GM19025 (cell line): Measurements from ENCODE around the gene KIF26B.

ENCODE experiments used
- ATAC-seq: cut with Tn5 transposase; IDR thresholded peaks from one replicate; pipeline ENCODE4 v1.9.1; 2021; ENCODE audit warnings: mild to moderate bottlenecking, low read depth, moderate library complexity; ENCODE audit not compliant: unreplicated experiment

KIF26B gene

GRCh38 chr1:245542365-245542764, 387.6 kb downstream of the KIF26B start:
- ATAC-seq = no peak

- ATAC-seq = no peak
These were observed 389.5 kb downstream of the KIF26B start for GRCh38 chr1:245544236-245544635.

GRCh38 chr1:245546875-245547274, 392.1 kb downstream of the KIF26B start:
- no peak for ATAC-seq

GRCh38 chr1:245549996-245550719, 395.4 kb downstream of the KIF26B start:
- ATAC-seq = no peak

- no peak for ATAC-seq
These were observed 395.9 kb downstream of the KIF26B start for GRCh38 chr1:245550720-245551043.

GRCh38 chr1:245551536-245551935, 396.8 kb downstream of the KIF26B start:
- no peak for ATAC-seq

GRCh38 chr1:245552331-245552730, 397.5 kb downstream of the KIF26B start:
- ATAC-seq = no peak

GRCh38 chr1:245556057-245556456, 401.3 kb downstream of the KIF26B start:
- no peak for ATAC-seq

- ATAC-seq = no peak
These were observed 403.3 kb downstream of the KIF26B start for GRCh38 chr1:245558069-245558468.

GRCh38 chr1:245560316-245560859, 405.6 kb downstream of the KIF26B start:
- no peak for ATAC-seq

- no peak for ATAC-seq
These were observed 407.0 kb downstream of the KIF26B start for GRCh38 chr1:245561665-245562234.

GRCh38 chr1:245566134-245566533, 411.3 kb downstream of the KIF26B start:
- ATAC-seq = no peak

GRCh38 chr1:245566952-245567351, 412.2 kb downstream of the KIF26B start:
- no peak for ATAC-seq

- no peak for ATAC-seq
These were observed 417.1 kb downstream of the KIF26B start for GRCh38 chr1:245571815-245572294.

- ATAC-seq = no peak
These were observed 417.9 kb downstream of the KIF26B start for GRCh38 chr1:245572709-245573108.

GRCh38 chr1:245575710-245576109, 420.9 kb downstream of the KIF26B start:
- no peak for ATAC-seq

GRCh38 chr1:245576323-245576722, 421.5 kb downstream of the KIF26B start:
- ATAC-seq = no peak

- no peak for ATAC-seq
These were observed 422.7 kb downstream of the KIF26B start for GRCh38 chr1:245577191-245578157.

GRCh38 chr1:245578308-245578707, 423.5 kb downstream of the KIF26B start:
- ATAC-seq = no peak

- no peak for ATAC-seq
These were observed 424.0 kb downstream of the KIF26B start for GRCh38 chr1:245578771-245579170.

GRCh38 chr1:245579881-245580280, 425.1 kb downstream of the KIF26B start:
- ATAC-seq = no peak
